HG03439 (cell line): ENCODE measurements around the gene USP54.
"Not testable (repeated sequence)": the region's sequence is repeated elsewhere in the genome, so short reads cannot be mapped to it uniquely, and the experiment has no call there.

Experiments used
- ATAC-seq: cut with Tn5 transposase; IDR thresholded peaks from one replicate; pipeline ENCODE4 v1.9.1; 2021; ENCODE audit warnings: mild to moderate bottlenecking, moderate library complexity; ENCODE audit not compliant: unreplicated experiment

The USP54 gene

DNA sequence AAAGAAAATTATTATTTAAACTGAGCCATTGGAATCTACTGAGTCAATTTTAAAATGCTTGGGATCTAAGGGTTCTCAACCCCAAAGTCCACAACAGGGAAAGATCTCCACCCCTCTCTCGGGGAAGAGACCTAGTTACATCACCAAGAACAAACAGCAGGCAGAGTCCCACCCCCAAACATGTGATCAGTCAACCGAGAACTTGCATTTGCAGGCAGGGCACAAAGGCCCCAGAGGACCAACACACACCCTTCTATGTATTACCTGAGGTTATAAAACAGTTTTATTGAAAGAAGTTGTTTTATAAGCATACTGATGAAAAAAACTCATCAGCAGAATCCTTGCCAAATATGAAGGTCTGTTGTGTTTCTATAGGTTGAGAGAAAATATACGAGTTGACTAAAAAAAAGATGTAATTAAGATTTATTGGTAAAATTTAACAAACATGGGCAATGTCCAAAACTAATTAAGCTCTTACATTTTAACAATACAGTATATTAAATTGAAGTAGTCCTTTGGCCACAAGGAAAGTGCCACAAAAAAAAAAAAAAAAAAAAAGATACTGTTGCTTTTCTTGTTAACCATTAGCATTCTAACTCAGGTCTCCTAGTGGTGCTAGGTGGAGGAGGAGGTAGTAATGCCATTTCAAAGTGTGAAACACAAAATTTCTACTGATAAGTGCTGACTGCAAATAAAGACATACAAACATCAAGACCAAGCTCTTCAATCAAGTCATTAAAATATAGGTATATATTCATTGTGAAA, 975 bp upstream of the USP54 start:
- no peak for ATAC-seq

DNA sequence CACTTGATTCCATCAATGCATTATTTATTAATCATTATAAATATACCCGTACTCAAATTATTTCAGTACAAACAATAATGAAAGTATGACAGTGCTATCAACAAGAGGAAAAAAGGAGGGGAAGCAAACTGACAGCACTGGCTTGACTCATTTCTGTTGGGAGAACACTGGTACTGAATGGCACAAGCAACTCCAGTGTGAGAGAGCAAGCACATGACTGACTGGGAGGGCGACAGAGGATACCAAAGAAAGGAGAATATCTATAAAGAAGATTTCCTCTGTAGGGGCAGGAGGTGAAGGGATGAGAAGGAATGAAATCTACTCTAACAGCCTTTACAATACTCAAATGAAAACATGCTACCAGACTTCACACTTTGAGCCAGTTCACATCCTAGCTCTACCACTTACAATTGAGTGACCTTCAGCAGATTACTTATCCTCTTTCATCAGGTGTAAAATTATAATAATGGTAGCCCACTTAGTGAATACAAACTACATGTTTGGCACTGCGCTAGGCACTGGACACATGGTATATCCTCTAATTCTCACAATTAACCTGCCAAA, 1.5 kb downstream of the USP54 start:
- ATAC-seq: no peak

DNA sequence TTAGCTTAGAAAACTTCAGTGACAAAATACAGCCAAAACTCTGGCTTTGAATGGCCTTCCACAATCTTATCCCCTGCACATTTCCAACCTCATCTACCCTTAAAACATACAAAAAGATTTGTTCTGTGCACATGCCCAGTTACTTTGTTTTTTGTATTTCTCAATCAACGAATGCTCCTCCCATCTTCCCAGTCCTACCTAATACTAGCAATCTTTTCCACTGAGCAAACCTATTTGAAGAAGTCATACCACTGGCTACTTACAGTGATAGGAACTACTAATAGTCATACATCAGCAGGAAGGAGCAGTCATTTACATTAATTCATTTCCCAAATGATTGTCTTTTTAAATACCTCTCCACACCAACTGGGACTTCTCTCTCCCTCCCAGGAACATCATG, 2.5 kb downstream of the USP54 start:
- ATAC-seq: no peak

DNA sequence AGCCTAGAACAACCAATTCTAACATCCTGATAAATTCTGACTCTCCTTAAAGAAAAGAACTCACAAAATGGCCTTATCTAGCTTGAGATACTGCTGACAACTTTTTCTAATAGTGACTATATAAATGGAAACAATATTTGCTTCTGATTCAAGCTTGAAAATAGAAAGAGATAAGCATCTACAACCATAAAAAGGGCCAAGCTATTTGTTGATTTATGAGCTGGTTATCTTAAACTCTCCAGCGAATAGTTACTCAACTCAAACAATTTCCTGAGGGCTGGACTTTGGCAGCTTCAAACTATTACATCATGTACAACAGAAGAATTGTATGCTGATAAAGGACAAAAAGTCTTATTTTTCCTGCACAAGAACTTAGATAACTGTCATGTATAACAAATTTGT, 4.6 kb downstream of the USP54 start:
- ATAC-seq: no peak

DNA sequence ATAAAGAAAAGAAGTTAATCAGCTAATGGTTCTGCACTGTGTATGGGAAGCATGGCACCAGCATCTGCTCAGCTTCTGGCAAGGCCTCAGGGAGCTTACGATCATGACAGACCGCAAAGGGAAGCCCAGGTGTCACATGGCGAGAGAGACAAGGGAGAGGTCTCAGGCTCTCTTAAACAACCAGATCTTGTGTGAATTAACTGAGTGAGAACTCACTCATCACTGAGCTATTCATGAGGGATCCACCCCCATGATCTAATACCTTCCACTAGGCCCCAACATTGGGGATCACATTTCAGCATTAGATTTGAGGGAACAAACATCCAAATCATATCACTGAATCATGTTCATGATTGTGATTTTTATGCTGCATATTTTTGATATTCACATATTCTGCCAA, 5.8 kb downstream of the USP54 start:
- ATAC-seq: no peak

DNA sequence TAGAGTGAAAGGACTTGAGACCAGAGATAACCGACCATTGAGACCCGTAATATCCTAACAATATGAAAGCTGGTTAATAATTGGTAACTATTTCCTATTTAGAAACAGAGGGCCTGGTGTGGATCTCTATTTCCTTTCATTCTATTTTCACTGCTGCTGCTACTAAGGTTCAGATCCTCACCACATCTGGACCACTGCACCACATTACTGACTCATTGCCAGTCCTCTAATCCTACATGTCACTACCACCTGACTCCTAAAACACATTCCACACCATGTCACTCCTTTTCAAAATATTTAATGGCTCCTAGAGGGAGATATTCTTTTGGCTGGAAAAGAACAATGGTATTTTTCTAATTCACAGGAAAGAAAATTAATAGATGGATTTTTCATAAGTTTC, 6.4 kb downstream of the USP54 start:
- ATAC-seq: no peak

DNA sequence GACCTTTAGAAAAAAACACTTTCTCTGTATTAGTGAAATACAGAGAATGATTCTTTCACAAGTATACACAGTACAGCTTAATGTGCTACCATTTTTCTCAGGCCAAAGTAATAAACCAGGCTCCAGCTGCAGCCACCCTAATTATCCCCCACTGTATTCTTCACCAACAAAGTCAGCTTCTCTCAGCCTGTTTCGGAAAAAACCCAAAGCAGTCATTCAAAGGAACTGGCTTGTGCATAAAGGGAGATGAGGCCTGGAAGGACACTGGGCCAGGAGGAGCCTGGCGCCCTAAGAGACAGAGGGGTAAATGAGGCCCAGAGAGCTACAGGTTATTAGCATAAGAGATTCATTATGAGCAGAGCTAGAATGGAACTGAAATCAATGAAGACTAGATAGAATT, 9.2 kb downstream of the USP54 start:
- ATAC-seq: no peak

DNA sequence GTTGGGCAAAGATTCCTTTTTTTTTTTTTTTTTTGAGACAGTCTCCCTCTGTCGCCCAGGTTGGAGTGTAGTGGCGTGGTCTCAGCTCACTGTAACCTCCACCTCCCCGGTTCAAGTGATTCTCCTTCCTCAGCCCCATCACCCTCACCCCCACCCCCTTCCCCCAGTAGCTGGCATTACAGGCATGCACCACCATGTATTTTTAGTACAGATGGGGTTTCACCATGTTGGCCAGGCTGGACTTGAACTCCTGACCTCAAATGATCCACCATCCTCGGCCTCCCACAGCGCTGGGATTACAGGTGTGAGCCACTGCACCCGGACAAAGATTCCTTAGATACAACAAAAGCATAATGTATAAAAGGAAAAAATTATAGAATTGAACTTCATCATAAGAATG, 12.2 kb downstream of the USP54 start:
- not testable (repeated sequence) for ATAC-seq

DNA sequence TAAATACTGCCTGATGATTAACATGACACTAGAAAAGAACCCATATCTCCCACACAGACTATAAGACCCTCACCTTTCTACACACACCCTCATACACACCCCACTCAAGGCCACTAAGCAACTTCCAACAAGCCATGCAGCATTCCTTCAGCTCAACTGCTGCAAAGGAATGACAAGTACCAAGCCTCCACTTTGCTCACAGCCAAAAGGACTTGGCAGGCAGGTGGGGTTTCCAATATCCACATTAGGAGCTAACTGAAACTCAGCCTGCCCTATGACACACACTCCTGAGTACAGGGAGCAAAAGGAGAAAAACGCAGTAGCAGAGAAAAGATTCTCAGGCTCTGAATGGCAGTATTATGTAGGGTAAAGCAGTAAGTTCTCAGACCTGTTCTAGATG, 13.4 kb downstream of the USP54 start:
- ATAC-seq: no peak

DNA sequence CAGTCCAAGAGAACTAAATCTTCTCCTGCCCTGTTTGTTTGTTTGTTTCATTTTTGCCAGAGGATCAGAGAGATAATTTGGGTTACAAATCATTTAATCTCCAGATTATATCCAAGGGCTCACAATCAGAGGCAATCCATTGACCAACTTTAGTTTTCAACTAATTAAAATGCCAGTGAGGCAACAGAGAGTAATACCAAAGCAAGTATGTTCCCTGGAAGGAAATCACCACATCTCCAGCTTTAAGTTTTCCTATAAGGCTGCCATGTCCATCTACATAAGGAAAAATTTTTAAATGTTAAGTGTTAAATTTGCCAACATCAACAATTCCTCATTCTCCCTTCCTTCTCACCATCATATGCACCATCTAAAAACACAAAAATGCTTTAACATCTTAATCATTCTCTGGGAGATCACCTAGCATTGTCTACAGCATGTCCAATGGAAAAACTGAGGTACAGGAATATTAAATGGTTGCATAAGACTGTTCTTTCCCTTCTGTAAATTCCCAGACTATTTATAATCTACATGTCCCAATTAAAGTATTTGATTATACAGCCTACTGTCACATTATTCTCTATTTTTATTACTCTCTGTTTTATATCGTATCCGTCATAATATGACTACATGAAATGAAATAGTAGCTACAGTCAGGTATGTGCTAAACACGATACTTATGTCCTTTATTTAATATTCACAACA, 14.1 kb downstream of the USP54 start:
- no peak for ATAC-seq

DNA sequence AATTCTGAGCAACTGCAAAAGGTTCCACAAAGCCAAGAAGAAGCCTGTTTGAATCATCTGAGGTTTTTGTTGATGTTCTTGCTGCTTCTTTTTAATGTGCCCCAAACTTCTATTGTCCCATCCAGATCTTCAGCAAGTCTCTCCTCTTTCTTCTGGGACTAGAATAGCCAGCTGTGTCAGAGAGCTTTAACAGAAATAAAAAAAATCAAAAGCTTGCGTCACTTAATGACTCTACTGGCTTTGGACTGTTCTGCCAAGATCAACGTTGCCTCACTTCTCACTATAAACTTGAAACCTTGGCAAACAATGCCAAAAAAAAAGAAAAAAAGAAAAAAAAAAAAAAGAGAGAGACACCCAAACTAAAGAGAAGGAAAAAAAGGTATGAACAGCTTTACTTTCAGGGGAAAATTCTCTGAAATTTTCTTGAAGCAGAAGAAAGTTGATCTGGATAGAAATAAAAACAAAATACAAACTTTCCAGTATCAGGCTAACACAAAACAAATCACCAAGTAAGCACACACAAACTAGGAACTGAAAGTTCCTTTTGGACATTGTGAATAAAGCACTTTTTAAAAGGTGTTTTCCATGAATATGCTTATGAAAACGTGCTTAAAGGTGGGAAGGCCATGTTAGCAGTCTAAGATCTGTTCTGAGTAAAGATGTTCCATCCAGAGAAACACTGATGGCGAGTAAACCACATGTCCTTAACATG, 14.8 kb downstream of the USP54 start:
- ATAC-seq: no peak

DNA sequence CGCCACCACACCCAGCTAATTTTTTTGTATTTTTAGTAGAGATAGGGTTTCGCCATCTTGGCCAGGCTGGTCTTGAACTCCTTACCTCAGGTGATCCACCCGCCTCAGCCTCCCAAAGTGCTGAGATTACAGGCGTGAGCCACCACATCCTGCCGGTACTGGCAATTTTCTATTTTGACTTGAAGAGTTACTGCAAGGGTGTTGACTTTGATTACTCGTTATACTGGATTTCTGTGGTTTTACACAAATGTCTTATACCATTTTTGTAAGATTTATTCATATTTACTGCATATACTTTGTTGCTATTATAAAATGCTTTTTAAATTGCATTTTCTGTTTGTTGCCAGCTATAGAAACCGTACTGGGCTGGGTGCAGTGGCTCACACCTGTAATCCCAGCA, 24.1 kb downstream of the USP54 start:
- not testable (repeated sequence) for ATAC-seq

DNA sequence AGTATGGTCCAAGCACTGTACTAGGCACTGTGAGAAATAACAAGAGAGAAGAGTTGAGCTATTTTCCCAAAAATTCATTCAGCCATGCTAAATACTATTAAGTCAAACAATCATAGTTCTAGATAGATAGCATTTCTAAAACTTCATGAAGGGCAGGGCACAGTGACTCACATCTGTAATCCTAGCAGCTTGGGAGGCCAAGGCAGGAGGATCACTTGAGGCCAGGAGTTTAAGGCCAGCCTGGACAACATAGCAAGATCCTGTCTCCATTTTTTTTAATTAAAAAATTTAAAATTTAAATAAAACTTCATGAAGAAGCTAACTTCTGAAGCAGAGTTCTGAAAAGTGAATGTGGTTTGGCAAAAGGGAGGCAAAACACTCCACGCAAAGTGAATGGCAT, 29.9 kb downstream of the USP54 start:
- ATAC-seq: no peak

DNA sequence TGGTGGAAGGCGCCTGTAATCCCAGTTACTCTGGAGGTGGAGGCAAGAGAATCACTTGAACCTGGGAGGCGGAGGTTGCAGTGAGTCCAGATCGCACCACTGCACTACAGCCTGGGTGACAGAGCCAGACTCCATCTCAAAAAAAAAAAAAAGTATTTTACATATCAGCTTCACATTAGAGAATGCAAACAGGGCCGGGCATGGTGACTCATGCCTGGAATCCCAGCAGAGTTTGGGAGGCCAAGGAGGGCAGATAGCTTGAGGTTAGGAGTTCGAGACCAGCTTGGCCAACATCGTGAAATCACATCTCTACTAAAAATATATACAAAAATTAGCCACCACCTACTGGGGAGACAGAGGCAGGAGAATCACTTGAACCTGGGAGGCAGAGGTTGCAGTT, 31.6 kb downstream of the USP54 start:
- no peak for ATAC-seq

DNA sequence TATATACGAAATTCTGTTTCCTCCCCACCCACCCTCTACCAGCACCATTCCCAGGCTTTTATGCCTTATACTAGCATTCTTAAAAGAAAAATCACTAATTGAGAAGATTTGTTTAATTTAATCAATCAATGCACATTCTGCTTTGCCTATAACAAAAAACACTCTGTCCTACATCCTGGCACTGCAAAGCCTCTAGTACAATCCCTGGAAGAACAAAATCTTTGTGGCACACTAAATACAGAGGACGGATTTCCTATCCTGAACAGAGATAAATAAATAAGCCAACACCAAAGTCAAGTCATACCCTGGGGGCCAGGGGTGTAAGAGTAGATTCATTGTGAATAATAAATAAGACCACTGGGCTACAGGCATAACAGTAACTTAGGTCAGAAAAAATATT, 34.3 kb downstream of the USP54 start:
- no peak for ATAC-seq

DNA sequence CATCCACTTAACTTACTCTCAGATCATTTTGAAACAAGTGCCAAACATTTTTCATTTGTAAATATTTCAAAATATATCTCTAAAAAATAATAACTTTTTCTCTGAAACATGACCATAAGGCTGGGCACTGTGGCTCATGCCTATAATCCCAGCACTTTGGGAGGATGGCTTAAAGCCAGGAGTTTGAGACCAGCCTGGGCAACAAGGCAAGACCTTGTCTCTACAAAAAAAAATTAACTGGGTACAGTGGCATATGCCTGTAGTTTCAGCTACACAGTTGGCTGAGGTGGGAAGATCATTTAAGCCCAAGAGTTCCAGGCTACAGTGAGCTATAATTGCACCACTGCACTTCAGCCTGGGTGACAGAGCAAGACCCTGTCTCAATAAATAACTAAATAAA, 36.4 kb downstream of the USP54 start:
- ATAC-seq: no peak

DNA sequence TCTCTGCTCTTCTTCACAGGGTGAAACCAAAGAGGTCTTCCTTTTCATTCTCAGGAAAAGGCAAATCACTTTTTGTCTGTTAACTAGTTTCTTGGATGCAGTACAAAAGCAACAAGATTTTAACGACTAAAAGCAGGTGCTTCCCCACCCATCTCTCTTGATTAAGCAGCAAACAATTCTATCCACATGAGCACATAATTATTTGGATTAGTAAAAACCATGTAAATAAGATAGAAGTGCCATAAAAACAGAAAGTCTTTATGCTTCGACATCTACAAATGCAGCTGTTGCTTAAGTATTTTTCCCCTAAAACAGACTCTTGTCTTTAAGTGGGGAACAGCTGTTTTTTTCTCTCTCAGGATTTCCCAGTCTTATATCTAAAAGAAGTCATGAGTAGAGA, 37.4 kb downstream of the USP54 start:
- no peak for ATAC-seq

DNA sequence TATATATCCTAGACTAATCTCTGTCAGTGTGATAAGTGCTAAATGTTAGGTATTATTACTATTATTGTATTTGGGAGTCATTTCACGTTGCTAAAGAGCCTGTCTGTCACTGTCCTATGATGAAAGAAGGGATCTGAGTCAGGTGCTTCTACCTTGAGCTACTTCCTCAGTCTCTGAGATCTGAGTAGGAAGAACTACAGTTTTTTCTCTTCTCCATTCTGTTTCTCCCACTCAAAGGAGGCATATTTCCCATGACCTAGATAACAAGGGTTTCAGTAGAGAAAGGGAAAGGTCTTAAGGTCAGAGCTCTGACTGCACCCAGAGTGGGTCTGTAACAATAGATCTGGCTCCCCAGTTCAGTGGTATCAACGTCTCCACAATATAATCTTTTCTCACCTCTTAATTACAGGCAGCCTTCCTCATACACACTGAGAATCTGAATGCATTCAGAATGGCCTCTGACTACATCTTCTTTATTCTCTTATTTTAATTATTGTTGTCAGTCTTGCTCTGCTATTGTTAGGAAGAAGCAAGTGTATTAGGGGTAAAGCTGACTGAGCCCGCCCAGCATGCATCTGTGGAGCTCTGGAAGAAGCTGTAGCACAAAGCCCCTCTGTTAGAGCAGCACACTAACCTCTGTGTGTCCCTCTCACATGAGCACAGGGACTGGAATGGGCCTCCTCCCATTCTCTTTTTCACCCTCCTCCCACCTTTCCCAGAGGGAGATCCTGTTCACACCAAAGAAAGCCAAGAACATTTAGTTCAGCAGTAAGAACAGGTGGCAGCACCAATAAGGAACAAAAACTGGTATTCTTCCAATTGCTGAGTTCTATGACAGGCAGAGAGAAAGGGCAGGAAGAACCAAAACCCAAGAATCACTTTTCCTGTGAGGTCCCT, 38.1 kb downstream of the USP54 start:
- no peak for ATAC-seq

DNA sequence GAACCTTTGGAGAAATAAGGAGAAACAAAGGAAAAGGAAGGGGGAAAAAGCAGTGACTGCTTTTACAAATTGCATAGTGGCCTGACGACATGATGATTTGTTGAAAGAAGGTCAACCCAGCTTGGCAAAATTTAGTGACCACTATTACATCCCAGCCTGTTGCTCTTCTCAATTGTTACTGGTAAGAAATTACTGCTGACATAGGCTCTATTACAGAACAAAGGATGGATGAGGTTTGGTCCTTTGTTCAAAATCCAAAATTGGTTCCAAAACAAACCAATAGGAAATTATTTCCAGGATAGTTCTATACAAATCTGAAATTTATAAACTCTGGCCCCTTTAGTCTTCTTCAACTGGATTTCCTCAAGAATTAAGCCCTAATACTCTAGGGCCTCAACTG, 39.6 kb downstream of the USP54 start:
- no peak for ATAC-seq

DNA sequence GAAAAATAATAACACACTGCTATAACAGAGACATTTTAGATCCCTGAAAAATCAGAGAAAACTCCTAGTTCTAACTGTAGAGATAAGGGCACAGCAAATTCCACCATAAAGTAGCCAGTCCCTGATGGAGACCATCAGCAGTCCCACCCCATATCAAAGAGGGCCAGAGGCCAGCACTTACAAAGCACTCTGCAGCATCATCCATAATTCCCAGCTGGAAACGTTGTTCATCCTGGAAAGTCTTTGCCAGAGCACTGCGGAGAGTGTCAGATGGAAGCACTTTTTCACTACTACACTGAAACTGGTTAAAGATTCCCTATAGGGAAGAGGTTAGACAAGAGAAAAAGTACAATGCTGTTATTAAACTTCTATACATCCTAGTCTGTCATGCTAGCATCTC, 45.8 kb downstream of the USP54 start:
- no peak for ATAC-seq

DNA sequence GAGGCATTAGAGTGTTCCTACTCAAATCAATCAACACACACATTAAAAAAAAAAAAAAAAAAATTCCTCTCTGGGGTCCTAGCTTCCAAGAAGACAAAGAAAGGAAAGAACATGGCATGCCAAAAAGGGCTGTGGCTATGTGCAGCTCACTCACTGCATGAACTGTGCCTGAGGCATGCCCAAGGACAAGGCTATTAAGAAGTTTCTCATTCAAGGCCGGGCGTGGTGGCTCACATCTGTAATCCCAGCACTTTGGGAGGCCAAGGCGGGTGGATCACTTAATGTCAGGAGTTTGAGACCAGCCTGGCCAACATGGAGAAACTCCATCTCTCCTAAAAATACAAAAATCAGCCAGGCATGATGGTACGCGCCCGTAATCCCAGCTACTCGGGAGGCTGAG, 53.4 kb downstream of the USP54 start:
- no peak for ATAC-seq
